H1 (cell line): ENCODE measurements around the gene ITPKB. TPM values are rescaled to one million over a fixed set of nuclear protein-coding genes. Genes with fewer than 3 reads are reported as not detected.

Experiments used
- CTCF ChIA-PET: fragments of 300-600 bp; sonication (Branson Sonifier 250); formaldehyde crosslinking; loops from one replicate; lab custom pipeline; 2021; ENCODE audit not compliant: partially characterized antibody; lab: Charles Lee
- POLR2A ChIA-PET: fragments of 300-600 bp; sonication (Branson Sonifier 250); formaldehyde crosslinking; loops from one replicate; lab custom pipeline; 2021; ENCODE audit warnings: inconsistent platforms; ENCODE audit not compliant: partially characterized antibody; lab: Charles Lee
- DNase-seq, 2 experiments: peaks; one replicate each; pipeline versions ENCODE4 v3.0.0 to v3.0.0-alpha.2; 2010 to 2022; ENCODE audit warnings: low spot score in 2 of 2, low read depth in 1 of 2, mixed read lengths in 1 of 2
- FAIRE-seq: peaks from 2 replicates; lab custom pipeline; 2011; peaks lifted over from hg19 to GRCh38; lab: Jason Lieb, UNC
- H2AFZ ChIP-seq: 2 replicates; pipeline ENCODE4 v1.8.1; 2012; ENCODE audit warnings: low read length, inconsistent platforms
- H2AK5ac ChIP-seq: 2 replicates; pipeline ENCODE4 v1.6.1; 2013; ENCODE audit warnings: low read depth, low read length
- H2BK120ac ChIP-seq: replicated peaks from 2 replicates; pipeline ENCODE3; 2013; ENCODE audit warnings: low read depth, low read length, inconsistent platforms
- H2BK12ac ChIP-seq: 2 replicates; pipeline ENCODE4 v1.6.1; 2013; ENCODE audit warnings: low read depth, low read length
- H2BK15ac ChIP-seq: 2 replicates; pipeline ENCODE4 v1.6.1; 2013; ENCODE audit warnings: low read length
- H2BK20ac ChIP-seq: 2 replicates; pipeline ENCODE4 v1.6.1; 2013; ENCODE audit warnings: low read length
- H2BK5ac ChIP-seq: 2 replicates; pipeline ENCODE4 v1.6.1; 2013; ENCODE audit warnings: low read depth, low read length
- H3K14ac ChIP-seq: 2 replicates; pipeline ENCODE4 v1.6.1; 2013; ENCODE audit warnings: inconsistent platforms; ENCODE audit not compliant: insufficient read length
- H3K18ac ChIP-seq: 2 replicates; pipeline ENCODE4 v1.6.1; 2013; ENCODE audit warnings: low read length; ENCODE audit errors: extremely low read depth
- H3K23ac ChIP-seq: 2 replicates; pipeline ENCODE4 v1.6.1; 2013; ENCODE audit warnings: inconsistent platforms; ENCODE audit not compliant: insufficient read length
- H3K23me2 ChIP-seq: 2 replicates; pipeline ENCODE4 v1.6.1; 2013; ENCODE audit warnings: low read depth, low read length
- H3K27ac ChIP-seq: 2 replicates; pipeline ENCODE4 v1.6.1; 2011; ENCODE audit warnings: low read depth, low read length, inconsistent platforms
- H3K27me3 ChIP-seq, 4 experiments: replicated peaks in 1 of 4; 1 replicate in 1 of 4; 2 replicates in 3 of 4; pipeline versions ENCODE4 v1.6.1 to v1.8.1; 2011 to 2013; ENCODE audit warnings: low read length in 3 of 4, mild to moderate bottlenecking in 3 of 4, inconsistent platforms in 2 of 4, mixed read lengths in 2 of 4, moderate library complexity in 1 of 4; ENCODE audit not compliant: control insufficient read depth in 3 of 4, insufficient read depth in 3 of 4; ENCODE audit errors: extremely low read depth in 1 of 4
- H3K36me3 ChIP-seq, 4 experiments: 2 replicates each; pipeline versions ENCODE4 v1.6.1 to v1.8.1; 2011 to 2013; ENCODE audit warnings: mild to moderate bottlenecking in 4 of 4, low read length in 3 of 4, moderate library complexity in 2 of 4, control low read depth in 1 of 4, inconsistent platforms in 1 of 4; ENCODE audit not compliant: insufficient read depth in 4 of 4, control insufficient read depth in 2 of 4
- H3K4ac ChIP-seq: replicated peaks from 2 replicates; pipeline ENCODE3; 2013; ENCODE audit warnings: low read length, low read depth, mixed read lengths, inconsistent platforms; ENCODE audit not compliant: insufficient read length
- H3K4me1 ChIP-seq, 4 experiments: replicated peaks in 1 of 4; 1 replicate in 1 of 4; 2 replicates in 3 of 4; pipeline versions ENCODE4 v1.6.1 to v1.8.1; 2011 to 2013; ENCODE audit warnings: low read length in 3 of 4, inconsistent platforms in 2 of 4, mixed read lengths in 1 of 4; ENCODE audit not compliant: insufficient read depth in 4 of 4, control insufficient read depth in 3 of 4
- H3K4me2 ChIP-seq, 2 experiments: 2 replicates each; pipeline versions ENCODE4 v1.6.1 to v1.8.1; 2011 to 2013; ENCODE audit warnings: low read depth in 2 of 2, low read length in 2 of 2, control low read depth in 1 of 2, inconsistent platforms in 1 of 2, mild to moderate bottlenecking in 1 of 2; ENCODE audit not compliant: insufficient read depth in 1 of 2
- H3K4me3 ChIP-seq, 4 experiments: fragments of 200-600, 300-600 bp in 1 of 4; sonication (generic), shearing (Covaris generic), sonication (Bioruptor Twin) in 1 of 4; 2 replicates each; pipeline versions ENCODE4 v1.5.1 to v1.8.1; 2011 to 2016; ENCODE audit warnings: low read length in 4 of 4, low read depth in 3 of 4, control low read depth in 2 of 4, inconsistent platforms in 2 of 4, mild to moderate bottlenecking in 2 of 4, mixed read lengths in 1 of 4, moderate library complexity in 1 of 4; ENCODE audit not compliant: insufficient read depth in 2 of 4; ENCODE audit errors: extremely low read depth in 1 of 4
- H3K56ac ChIP-seq: replicated peaks from 2 replicates; pipeline ENCODE3; 2013; ENCODE audit warnings: low read depth, mild to moderate bottlenecking, mixed read lengths, low read length, inconsistent platforms; ENCODE audit not compliant: insufficient read length
- H3K79me1 ChIP-seq: 2 replicates; pipeline ENCODE4 v1.6.1; 2013; ENCODE audit warnings: low read depth, low read length, control low read depth
- H3K79me2 ChIP-seq, 2 experiments: 2 replicates each; pipeline versions ENCODE4 v1.6.1 to v1.8.1; 2012 to 2013; ENCODE audit warnings: low read length in 2 of 2, mild to moderate bottlenecking in 2 of 2, inconsistent platforms in 1 of 2; ENCODE audit not compliant: insufficient read depth in 2 of 2, control insufficient read depth in 1 of 2
- H3K9ac ChIP-seq, 4 experiments: replicated peaks in 1 of 4; 1 replicate in 1 of 4; 2 replicates in 3 of 4; pipeline versions ENCODE4 v1.6.1 to v1.8.1; 2011 to 2013; ENCODE audit warnings: low read depth in 3 of 4, low read length in 3 of 4, control low read depth in 2 of 4, mild to moderate bottlenecking in 2 of 4, moderate library complexity in 2 of 4, inconsistent platforms in 1 of 4; ENCODE audit errors: extremely low read depth in 1 of 4
- H3K9me3 ChIP-seq, 2 experiments: 2 replicates each; pipeline versions ENCODE4 v1.6.1 to v1.8.1; 2012 to 2013; ENCODE audit warnings: mild to moderate bottlenecking in 2 of 2, moderate library complexity in 2 of 2, control low read depth in 1 of 2, inconsistent platforms in 1 of 2, low read depth in 1 of 2, low read length in 1 of 2, mixed read lengths in 1 of 2; ENCODE audit not compliant: insufficient read depth in 2 of 2
- H4K20me1 ChIP-seq, 2 experiments: replicated peaks in 1 of 2; 2 replicates each; pipeline versions ENCODE3 to v1.8.1; 2011 to 2013; ENCODE audit warnings: inconsistent platforms in 2 of 2, low read length in 2 of 2, mild to moderate bottlenecking in 1 of 2; ENCODE audit not compliant: insufficient read depth in 2 of 2, control insufficient read depth in 1 of 2
- H4K5ac ChIP-seq: 2 replicates; pipeline ENCODE4 v1.6.1; 2013; ENCODE audit warnings: low read length, low read depth, mixed read lengths, inconsistent platforms; ENCODE audit not compliant: insufficient read length
- H4K8ac ChIP-seq: 2 replicates; pipeline ENCODE4 v1.8.0; 2013; ENCODE audit warnings: mild to moderate bottlenecking, moderate library complexity, low read length, inconsistent platforms; ENCODE audit not compliant: insufficient read depth; ENCODE audit errors: extremely low read depth
- H4K91ac ChIP-seq: replicated peaks from 2 replicates; pipeline ENCODE3; 2013; ENCODE audit warnings: low read length, mixed read lengths, inconsistent platforms; ENCODE audit not compliant: insufficient read length
- CBX5 ChIP-seq: fragments of 300-800, 300-1000 bp; sonication (generic); IDR thresholded peaks from 2 replicates; pipeline ENCODE4 v1.7.1; 2016; ENCODE audit warnings: antibody characterized with exemption, low read length, low read depth
- CHD1 ChIP-seq: IDR thresholded peaks from 2 replicates; pipeline ENCODE4 v1.6.1; 2012; ENCODE audit warnings: low read depth, low read length, improper control_type of control experiment
- HDAC6 ChIP-seq: IDR thresholded peaks from one replicate; pipeline ENCODE4 v1.7.1; 2012; ENCODE audit warnings: low read depth, mild to moderate bottlenecking, inconsistent platforms, low read length, moderate library complexity
- PHF8 ChIP-seq: fragments of 200-600 bp; sonication (generic); conservative IDR thresholded peaks from 2 replicates; pipeline ENCODE4 v1.7.1; 2012; ENCODE audit warnings: low read depth, mild to moderate bottlenecking, inconsistent platforms, low read length, moderate library complexity
- RBBP5 ChIP-seq: IDR thresholded peaks from 2 replicates; pipeline ENCODE4 v1.7.1; 2012; ENCODE audit warnings: low read depth, mild to moderate bottlenecking, inconsistent platforms, low read length, moderate library complexity, borderline replicate concordance
- RNF2 ChIP-seq: fragments of 200-900, 300-1000 bp; sonication (generic); IDR thresholded peaks from 2 replicates; pipeline ENCODE4 v1.7.1; 2016; ENCODE audit warnings: borderline replicate concordance, low read depth, mild to moderate bottlenecking, antibody characterized with exemption, low read length; ENCODE audit not compliant: poor library complexity, severe bottlenecking; ENCODE audit errors: missing control alignments
- SAP30 ChIP-seq: fragments of 300-600 bp; sonication (generic); IDR thresholded peaks from 2 replicates; pipeline ENCODE4 v1.7.1; 2012; ENCODE audit warnings: low read length, moderate library complexity, mild to moderate bottlenecking, inconsistent platforms; ENCODE audit not compliant: insufficient read depth, insufficient replicate concordance
- SIRT6 ChIP-seq: IDR thresholded peaks from one replicate; pipeline ENCODE4 v1.7.1; 2012; ENCODE audit warnings: low read length, inconsistent platforms
- SP2 ChIP-seq: IDR thresholded peaks from 2 replicates; pipeline ENCODE4 v1.6.1; 2012; ENCODE audit warnings: mild to moderate bottlenecking, low read length, inconsistent platforms
- SP4 ChIP-seq: IDR thresholded peaks from 2 replicates; pipeline ENCODE4 v1.6.1; 2012; ENCODE audit warnings: low read length, inconsistent platforms
- WGBS, 2 experiments: shearing (Covaris generic) in 1 of 2; methylation state at CpG; one replicate each; pipeline versions ENCODE4 v1.1.6 to v1.1.7; 2013 to 2015; ENCODE audit warnings: low lambda C conversion rate in 2 of 2, mixed read lengths in 2 of 2, inconsistent platforms in 1 of 2, low coverage in 1 of 2, missing lambda C conversion rate in 1 of 2; ENCODE audit not compliant: insufficient replicate concordance in 2 of 2, insufficient coverage in 1 of 2, insufficient read length in 1 of 2; ENCODE audit errors: extremely low coverage in 1 of 2, missing lambda C conversion rate in 1 of 2; 5-methylcytosine and 5-hydroxymethylcytosine counted together
- polyA plus RNA-seq, 7 experiments: library from polyadenylated mRNA; depleted of rRNA in 3 of 7; stranded (reverse) in 5 of 7; unstranded in 2 of 7; fragments of >200 nt in 5 of 7; fragments of 200-250 nt in 2 of 7; gene quantifications; 1 replicate in 5 of 7; 2 replicates in 1 of 7; 4 replicates in 1 of 7; pipeline versions ENCODE4 v1.2.1 to v1.2.3, GENCODE V29; 2011 to 2013; ENCODE audit warnings: missing spikeins in 2 of 7, mixed read lengths in 2 of 7
- total RNA-seq: library from RNA; stranded (reverse); fragmentation: NEBNext Ultra II Directional; extraction: Animal tissue kit (Norgen Biotek cat#: 25700); gene quantifications from 2 replicates; pipeline ENCODE4 v1.2.1, GENCODE V29; 2021
- TF ChIP-seq, protein P1 (sequence below): IDR thresholded peaks from 2 replicates; pipeline ENCODE4 v1.6.1; 2012; ENCODE audit warnings: inconsistent platforms
- TF ChIP-seq, protein P2 (sequence below): IDR thresholded peaks from 2 replicates; pipeline ENCODE4 v1.6.1; 2011; ENCODE audit warnings: low read length, improper control_type of control experiment

The ITPKB gene
- total and polyA plus RNA-seq, 2 of the 8 experiments (the other 6 are each of a cell fraction or from before 2014, with no cell fraction given): 1.7 to 4.8 TPM

DNA sequence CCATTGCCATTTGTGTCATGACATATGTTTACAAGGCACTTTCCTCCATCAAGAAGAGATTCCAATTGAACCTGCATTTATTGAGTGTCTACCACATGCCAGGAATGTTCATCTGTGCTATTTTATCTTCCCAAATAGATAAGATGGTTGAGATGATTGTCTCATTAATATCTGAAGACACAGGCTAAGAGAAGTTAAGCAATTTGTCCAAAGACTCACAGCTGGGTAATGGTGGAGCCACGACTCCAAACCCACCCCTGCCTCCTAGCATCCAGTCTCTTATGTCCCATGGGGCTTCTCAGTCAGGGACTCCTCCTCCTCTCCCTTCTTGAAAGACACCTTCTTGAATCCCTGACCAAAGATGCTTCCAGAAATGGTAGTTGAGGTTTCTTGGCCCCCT lies 122.4 kb downstream of the ITPKB start:
- H3K18ac ChIP-seq: no peak overlapping the region
- H3K14ac ChIP-seq: no peak overlapping the region
- H3K4me1 ChIP-seq: no peaks in the 10 kb centered on the region
- no peak for FAIRE-seq
- H3K79me1 ChIP-seq: no peaks in the 10 kb centered on the region
- no peak overlapping the region for H4K5ac ChIP-seq
- H4K91ac ChIP-seq: no peak overlapping the region
- no peak overlapping the region for H2BK12ac ChIP-seq
- no peak for DNase-seq
- H2BK20ac ChIP-seq: no peak overlapping the region
- TF ChIP-seq RNF2 (no peak), HDAC6 (no peak), SP2 (no peak), SIRT6 (no peak), CBX5 (no peak), PHF8 (no peak), SP4 (no peak), SAP30 (no peak), RBBP5 (no peak), CHD1 (no peak)
- TF ChIP-seq, protein P1, sequence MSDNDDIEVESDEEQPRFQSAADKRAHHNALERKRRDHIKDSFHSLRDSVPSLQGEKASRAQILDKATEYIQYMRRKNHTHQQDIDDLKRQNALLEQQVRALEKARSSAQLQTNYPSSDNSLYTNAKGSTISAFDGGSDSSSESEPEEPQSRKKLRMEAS: no peak
- TF ChIP-seq, protein P2, sequence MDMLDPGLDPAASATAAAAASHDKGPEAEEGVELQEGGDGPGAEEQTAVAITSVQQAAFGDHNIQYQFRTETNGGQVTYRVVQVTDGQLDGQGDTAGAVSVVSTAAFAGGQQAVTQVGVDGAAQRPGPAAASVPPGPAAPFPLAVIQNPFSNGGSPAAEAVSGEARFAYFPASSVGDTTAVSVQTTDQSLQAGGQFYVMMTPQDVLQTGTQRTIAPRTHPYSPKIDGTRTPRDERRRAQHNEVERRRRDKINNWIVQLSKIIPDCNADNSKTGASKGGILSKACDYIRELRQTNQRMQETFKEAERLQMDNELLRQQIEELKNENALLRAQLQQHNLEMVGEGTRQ: no peak
- H2AFZ ChIP-seq: no peak overlapping the region
- WGBS, 2 experiments: 100% methylated on average over 1 of the region's 1 CpG; no CpG with 5 or more reads in 1 of the 2 experiments
- no peak overlapping the region for H2AK5ac ChIP-seq
- no peak overlapping the region for H3K9ac ChIP-seq
- H3K79me2 ChIP-seq: no peaks in the 10 kb centered on the region
- CTCF ChIA-PET: interaction anchor here (0.6 to 1.2 kb wide), 2 partner anchors 36 to 1248 kb away, joined by 3 to 4 read pairs; no protein-coding TSS in a partner anchor
- POLR2A ChIA-PET: no interaction called here
- no peak overlapping the region for H3K4ac ChIP-seq
- no peak overlapping the region for H2BK5ac ChIP-seq
- H2BK120ac ChIP-seq: no peak overlapping the region
- no peak overlapping the region for H3K56ac ChIP-seq
- H3K27me3 ChIP-seq: no peaks in the 10 kb centered on the region
- no peak overlapping the region for H3K23ac ChIP-seq
- H3K4me2 ChIP-seq: no peak overlapping the region
- H3K27ac ChIP-seq: no peak overlapping the region
- no peaks in the 10 kb centered on the region for H3K23me2 ChIP-seq
- no peak overlapping the region for H3K4me3 ChIP-seq
- no peaks in the 10 kb centered on the region for H3K36me3 ChIP-seq
- no peak overlapping the region for H2BK15ac ChIP-seq
- no peak overlapping the region for H4K8ac ChIP-seq
- no peaks in the 10 kb centered on the region for H4K20me1 ChIP-seq
- no peaks in the 10 kb centered on the region for H3K9me3 ChIP-seq
